PC-9 (cell line): Measurements from ENCODE around the gene FCHO2.

ENCODE experiments used
- EZH2 ChIP-seq: fragments of 200-600 bp; sonication (generic); IDR thresholded peaks from 2 replicates; pipeline ENCODE4 v1.8.0; 2017; ENCODE audit warnings: antibody characterized with exemption, low read depth
- TF ChIP-seq, protein P1 (sequence below): fragments of 200-600 bp; sonication (generic); conservative IDR thresholded peaks from 2 replicates; pipeline ENCODE4 v1.6.1; 2017; ENCODE audit warnings: mixed run types, antibody characterized with exemption, mild to moderate bottlenecking, moderate library complexity

DNA sequence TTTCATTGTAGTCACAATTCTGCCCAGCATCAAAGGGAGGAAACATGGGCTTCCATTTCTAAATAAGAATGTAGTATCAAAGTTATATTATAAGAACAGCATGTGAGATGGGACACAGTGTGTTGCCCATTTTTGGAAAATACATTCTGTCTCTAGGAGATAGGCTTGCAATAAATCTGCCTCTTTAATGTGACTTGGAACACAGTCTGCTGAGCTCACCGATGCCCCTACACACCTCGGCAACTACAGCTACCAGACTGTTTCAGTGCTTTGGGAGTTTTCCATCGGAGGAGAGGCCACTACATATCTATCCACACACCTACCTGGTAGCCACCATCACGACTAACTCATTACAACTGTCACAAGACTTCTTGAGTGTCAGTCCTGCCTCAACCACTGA is 18.9 kb upstream of the FCHO2 start:
- TF ChIP-seq, protein P1, sequence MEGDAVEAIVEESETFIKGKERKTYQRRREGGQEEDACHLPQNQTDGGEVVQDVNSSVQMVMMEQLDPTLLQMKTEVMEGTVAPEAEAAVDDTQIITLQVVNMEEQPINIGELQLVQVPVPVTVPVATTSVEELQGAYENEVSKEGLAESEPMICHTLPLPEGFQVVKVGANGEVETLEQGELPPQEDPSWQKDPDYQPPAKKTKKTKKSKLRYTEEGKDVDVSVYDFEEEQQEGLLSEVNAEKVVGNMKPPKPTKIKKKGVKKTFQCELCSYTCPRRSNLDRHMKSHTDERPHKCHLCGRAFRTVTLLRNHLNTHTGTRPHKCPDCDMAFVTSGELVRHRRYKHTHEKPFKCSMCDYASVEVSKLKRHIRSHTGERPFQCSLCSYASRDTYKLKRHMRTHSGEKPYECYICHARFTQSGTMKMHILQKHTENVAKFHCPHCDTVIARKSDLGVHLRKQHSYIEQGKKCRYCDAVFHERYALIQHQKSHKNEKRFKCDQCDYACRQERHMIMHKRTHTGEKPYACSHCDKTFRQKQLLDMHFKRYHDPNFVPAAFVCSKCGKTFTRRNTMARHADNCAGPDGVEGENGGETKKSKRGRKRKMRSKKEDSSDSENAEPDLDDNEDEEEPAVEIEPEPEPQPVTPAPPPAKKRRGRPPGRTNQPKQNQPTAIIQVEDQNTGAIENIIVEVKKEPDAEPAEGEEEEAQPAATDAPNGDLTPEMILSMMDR = no peak
- TF ChIP-seq EZH2 = no peak
